Activated naive CD8-positive, alpha-beta T cell treated with anti-CD3 and anti-CD28 coated beads, Interleukin-2, amount 10 ng/mL, durations not matched to agents 7 days and 5 days (primary cell): ENCODE results near the gene ELAVL4. TPM values are rescaled to one million over a fixed set of nuclear protein-coding genes. Genes with fewer than 3 reads are reported as not detected.

Experiments
- ATAC-seq: fragments of 150-1000 bp; cut with Tn5 transposase; one replicate; pipeline ENCODE4 v1.10.0; 2021; ENCODE audit warnings: low read depth, moderate library complexity
- POLR2A ChIA-PET: fragments of 350-600 bp; sonication (Branson Sonifier 250); formaldehyde crosslinking; loops from one replicate; lab custom pipeline; 2021; ENCODE audit warnings: antibody characterized with exemption; lab: Charles Lee
- DNase-seq: peaks from one replicate; pipeline ENCODE4 v3.0.0; 2021
- H3K27ac Mint-ChIP-seq: one replicate; pipeline ENCODE4 v1.8.0; 2022; ENCODE audit warnings: mild to moderate bottlenecking, mixed read lengths
- H3K27me3 Mint-ChIP-seq: one replicate; pipeline ENCODE4 v1.8.0; 2022; ENCODE audit warnings: mild to moderate bottlenecking, moderate library complexity, mixed read lengths
- H3K36me3 Mint-ChIP-seq: one replicate; pipeline ENCODE4 v1.8.0; 2021; ENCODE audit warnings: mild to moderate bottlenecking, mixed read lengths
- H3K4me1 Mint-ChIP-seq: one replicate; pipeline ENCODE4 v1.8.0; 2021; ENCODE audit warnings: mixed read lengths
- H3K4me3 Mint-ChIP-seq: one replicate; pipeline ENCODE4 v1.8.0; 2022; ENCODE audit warnings: mild to moderate bottlenecking, moderate library complexity, mixed read lengths
- H3K9me3 Mint-ChIP-seq: one replicate; pipeline ENCODE4 v1.8.0; 2021; ENCODE audit warnings: mixed read lengths
- total RNA-seq, 2 experiments: library from RNA; stranded (reverse); gene quantifications; one replicate each; pipeline ENCODE4 v1.2.3, GENCODE V29; 2021

Gene ELAVL4
- total RNA-seq, 2 experiments from 2014 or later, result not detected

- no peaks in the 10 kb centered on the region for H3K36me3 Mint-ChIP-seq
Measured at GRCh38 chr1:50209749-50210148, 101.0 kb downstream of the ELAVL4 start.

GRCh38 chr1:50213505-50213904 is 104.8 kb downstream of the ELAVL4 start:
- DNase-seq (no peak), ATAC-seq (no peak)
- Mint-ChIP-seq H3K4me1 (no peaks in the 10 kb centered on the region), H3K27me3 (no peaks in the 10 kb centered on the region), H3K4me3 (no peak overlapping the region), H3K27ac (no peak overlapping the region), H3K36me3 (no peaks in the 10 kb centered on the region), H3K9me3 (no peaks in the 10 kb centered on the region)
- POLR2A ChIA-PET, result no interaction called here

More at GRCh38 chr1:50209749-50210148, 101.0 kb downstream of the ELAVL4 start:
- Mint-ChIP-seq H3K4me1 (no peaks in the 10 kb centered on the region), H3K27ac (no peak overlapping the region), H3K4me3 (no peak overlapping the region), H3K27me3 (no peaks in the 10 kb centered on the region), H3K9me3 (no peaks in the 10 kb centered on the region)
- DNase-seq (no peak), ATAC-seq (no peak)
- POLR2A ChIA-PET, result no interaction called here

GRCh38 chr1:50214717-50215116 is 106.0 kb downstream of the ELAVL4 start:
- no peak for ATAC-seq
- POLR2A ChIA-PET, result no interaction called here

GRCh38 chr1:50218344-50219120 is 109.8 kb downstream of the ELAVL4 start:
- ATAC-seq (no peak), DNase-seq (no peak)
- H3K27ac Mint-ChIP-seq, result no peak overlapping the region
- H3K36me3 Mint-ChIP-seq, result no peaks in the 10 kb centered on the region
- no peaks in the 10 kb centered on the region for H3K27me3 Mint-ChIP-seq
- POLR2A ChIA-PET, result no interaction called here
- H3K4me3 Mint-ChIP-seq, result no peak overlapping the region
- H3K4me1 Mint-ChIP-seq, result no peaks in the 10 kb centered on the region
- H3K9me3 Mint-ChIP-seq, result no peaks in the 10 kb centered on the region

More at GRCh38 chr1:50214717-50215116, 106.0 kb downstream of the ELAVL4 start:
- H3K27ac Mint-ChIP-seq, result no peak overlapping the region
- H3K4me3 Mint-ChIP-seq, result no peak overlapping the region
- H3K36me3 Mint-ChIP-seq, result no peaks in the 10 kb centered on the region
- DNase-seq, result no peak
- H3K4me1 Mint-ChIP-seq, result no peaks in the 10 kb centered on the region
- H3K9me3 Mint-ChIP-seq, result no peaks in the 10 kb centered on the region
- no peaks in the 10 kb centered on the region for H3K27me3 Mint-ChIP-seq

- Mint-ChIP-seq H3K27me3 (no peaks in the 10 kb centered on the region), H3K27ac (no peak overlapping the region), H3K36me3 (no peaks in the 10 kb centered on the region), H3K9me3 (peaks cover 5% of the 10 kb centered on the region), H3K4me1 (no peaks in the 10 kb centered on the region), H3K4me3 (no peak overlapping the region)
- no peak for ATAC-seq
- DNase-seq, result no peak
- POLR2A ChIA-PET, result no interaction called here
Measured at GRCh38 chr1:50228871-50229384, 120.2 kb downstream of the ELAVL4 start.

GRCh38 chr1:50231209-50231608 is 122.5 kb downstream of the ELAVL4 start:
- no peaks in the 10 kb centered on the region for H3K27me3 Mint-ChIP-seq
- H3K27ac Mint-ChIP-seq, result no peak overlapping the region
- ATAC-seq, result no peak
- peaks cover 11% of the 10 kb centered on the region for H3K9me3 Mint-ChIP-seq
- no peak for DNase-seq
- no peaks in the 10 kb centered on the region for H3K4me1 Mint-ChIP-seq
- H3K4me3 Mint-ChIP-seq, result no peak overlapping the region
- H3K36me3 Mint-ChIP-seq, result no peaks in the 10 kb centered on the region
- POLR2A ChIA-PET, result no interaction called here

- ATAC-seq (no peak), DNase-seq (no peak)
- peaks cover 8% of the 10 kb centered on the region for H3K9me3 Mint-ChIP-seq
- no peak overlapping the region for H3K4me3 Mint-ChIP-seq
- POLR2A ChIA-PET, result no interaction called here
- no peaks in the 10 kb centered on the region for H3K27me3 Mint-ChIP-seq
- H3K36me3 Mint-ChIP-seq, result no peaks in the 10 kb centered on the region
- H3K4me1 Mint-ChIP-seq, result no peaks in the 10 kb centered on the region
- H3K27ac Mint-ChIP-seq, result no peak overlapping the region
Measured at GRCh38 chr1:50232336-50232735, 123.6 kb downstream of the ELAVL4 start.

GRCh38 chr1:50236656-50237055 is 127.9 kb downstream of the ELAVL4 start:
- DNase-seq (no peak), ATAC-seq (no peak)
- no peaks in the 10 kb centered on the region for H3K27me3 Mint-ChIP-seq
- peaks cover 8% of the 10 kb centered on the region for H3K9me3 Mint-ChIP-seq
- POLR2A ChIA-PET, result no interaction called here
- no peak overlapping the region for H3K4me3 Mint-ChIP-seq
- H3K4me1 Mint-ChIP-seq, result no peaks in the 10 kb centered on the region
- no peak overlapping the region for H3K27ac Mint-ChIP-seq
- no peaks in the 10 kb centered on the region for H3K36me3 Mint-ChIP-seq

GRCh38 chr1:50237056-50237455 is 128.3 kb downstream of the ELAVL4 start:
- ATAC-seq, result no peak
- POLR2A ChIA-PET, result no interaction called here
- Mint-ChIP-seq H3K4me3 (no peak overlapping the region), H3K27me3 (no peaks in the 10 kb centered on the region), H3K4me1 (no peaks in the 10 kb centered on the region), H3K36me3 (no peaks in the 10 kb centered on the region), H3K27ac (no peak overlapping the region), H3K9me3 (peaks cover 8% of the 10 kb centered on the region)
- no peak for DNase-seq

- H3K27ac Mint-ChIP-seq, result no peak overlapping the region
- DNase-seq (no peak), ATAC-seq (no peak)
- no peaks in the 10 kb centered on the region for H3K4me1 Mint-ChIP-seq
- H3K27me3 Mint-ChIP-seq, result peaks cover 3% of the 10 kb centered on the region
- POLR2A ChIA-PET, result no interaction called here
- H3K36me3 Mint-ChIP-seq, result no peaks in the 10 kb centered on the region
- no peaks in the 10 kb centered on the region for H3K9me3 Mint-ChIP-seq
- no peak overlapping the region for H3K4me3 Mint-ChIP-seq
Measured at GRCh38 chr1:50243939-50244338, 135.2 kb downstream of the ELAVL4 start.

GRCh38 chr1:50246869-50247268 is 138.1 kb downstream of the ELAVL4 start:
- no peak for ATAC-seq

GRCh38 chr1:50251702-50252101 is 143.0 kb downstream of the ELAVL4 start:
- Mint-ChIP-seq H3K4me1 (no peaks in the 10 kb centered on the region), H3K27me3 (peaks cover 7% of the 10 kb centered on the region), H3K9me3 (no peaks in the 10 kb centered on the region), H3K27ac (no peak overlapping the region), H3K4me3 (no peak overlapping the region), H3K36me3 (no peaks in the 10 kb centered on the region)
- DNase-seq (no peak), ATAC-seq (no peak)
- POLR2A ChIA-PET, result no interaction called here

More at GRCh38 chr1:50246869-50247268, 138.1 kb downstream of the ELAVL4 start:
- no peak for DNase-seq
- POLR2A ChIA-PET, result no interaction called here
- Mint-ChIP-seq H3K36me3 (no peaks in the 10 kb centered on the region), H3K4me3 (no peak overlapping the region), H3K27me3 (peaks cover 9% of the 10 kb centered on the region), H3K27ac (no peak overlapping the region), H3K4me1 (no peaks in the 10 kb centered on the region), H3K9me3 (no peaks in the 10 kb centered on the region)

- no peaks in the 10 kb centered on the region for H3K36me3 Mint-ChIP-seq
- no peak overlapping the region for H3K4me3 Mint-ChIP-seq
- DNase-seq (no peak), ATAC-seq (no peak)
- no peaks in the 10 kb centered on the region for H3K4me1 Mint-ChIP-seq
- H3K27ac Mint-ChIP-seq, result no peak overlapping the region
- peaks cover 7% of the 10 kb centered on the region for H3K27me3 Mint-ChIP-seq
- no peaks in the 10 kb centered on the region for H3K9me3 Mint-ChIP-seq
- POLR2A ChIA-PET, result no interaction called here
Measured at GRCh38 chr1:50252196-50252595, 143.5 kb downstream of the ELAVL4 start.
